B cell (primary cell): ENCODE measurements around the gene MEN1. TPM values are rescaled to one million over a fixed set of nuclear protein-coding genes. Genes with fewer than 3 reads are reported as not detected.

Experiments used
- ATAC-seq: fragments of 200-7000 bp; cut with Tn5 transposase; one replicate; pipeline ENCODE4 v1.10.0; 2021; ENCODE audit warnings: low read depth, mild to moderate bottlenecking, moderate number of reproducible peaks, moderate library complexity
- CTCF ChIA-PET: fragments of 350-600 bp; sonication (Branson Sonifier 250); formaldehyde crosslinking; loops from one replicate; lab custom pipeline; 2021; ENCODE audit warnings: antibody characterized with exemption, inconsistent platforms; lab: Charles Lee
- POLR2A ChIA-PET: fragments of 350-600 bp; sonication (Branson Sonifier 250); formaldehyde crosslinking; loops from one replicate; lab custom pipeline; 2021; ENCODE audit warnings: antibody characterized with exemption; lab: Charles Lee
- DNase-seq: peaks from one replicate; pipeline ENCODE4 v3.0.0; 2013
- H2AFZ ChIP-seq: 2 replicates; pipeline ENCODE4 v1.6.1; 2012; ENCODE audit warnings: mild to moderate bottlenecking, low read depth, low read length; ENCODE audit not compliant: insufficient read depth, poor library complexity, severe bottlenecking
- H3K27ac ChIP-seq, 2 donors: 1 replicate in 1 of 2; 2 replicates in 1 of 2; pipeline ENCODE4 v1.5.1; 2012 to 2013; ENCODE audit warnings: low read length in 2 of 2, mild to moderate bottlenecking in 2 of 2, moderate library complexity in 1 of 2
- H3K27me3 ChIP-seq, 4 experiments: fragments of 200-600 bp in 1 of 4; sonication (generic) in 1 of 4; replicated peaks in 1 of 4; 1 replicate in 2 of 4; 2 replicates in 2 of 4; pipeline versions ENCODE4 v1.6.1 to v1.7.0; 2013 to 2016; ENCODE audit warnings: low read length in 3 of 4, mild to moderate bottlenecking in 2 of 4, mixed read lengths in 1 of 4, moderate library complexity in 1 of 4; ENCODE audit not compliant: insufficient read depth in 4 of 4, control insufficient read depth in 3 of 4; ENCODE audit errors: control extremely low read depth in 1 of 4
- H3K36me3 ChIP-seq, 2 experiments: replicated peaks in 1 of 2; 1 replicate in 1 of 2; 2 replicates in 1 of 2; pipeline versions ENCODE4 v1.6.1 to v1.7.1; 2013; ENCODE audit warnings: low read length in 1 of 2; ENCODE audit not compliant: insufficient read depth in 2 of 2, control insufficient read depth in 1 of 2; ENCODE audit errors: control extremely low read depth in 1 of 2, extremely low read depth in 1 of 2
- H3K4me1 ChIP-seq, 2 donors: fragments of 200-600 bp in 1 of 2; sonication (generic) in 1 of 2; 1 replicate in 1 of 2; 2 replicates in 1 of 2; pipeline versions ENCODE4 v1.5.1 to v1.6.1; 2013 to 2017; ENCODE audit warnings: low read length in 2 of 2; ENCODE audit not compliant: control insufficient read depth in 2 of 2, insufficient read depth in 2 of 2
- H3K4me2 ChIP-seq: replicated peaks from 2 replicates; pipeline ENCODE3; 2012; ENCODE audit warnings: mild to moderate bottlenecking, low read depth, low read length; ENCODE audit not compliant: poor library complexity, severe bottlenecking
- H3K4me3 ChIP-seq, 5 experiments: fragments of 200-600 bp in 1 of 5; sonication (generic) in 1 of 5; 1 replicate in 3 of 5; 2 replicates in 2 of 5; pipeline versions ENCODE4 v1.5.1 to v1.7.0; 2011 to 2016; ENCODE audit warnings: low read length in 4 of 5, mild to moderate bottlenecking in 4 of 5, low read depth in 2 of 5, control low read depth in 1 of 5, moderate library complexity in 1 of 5; ENCODE audit not compliant: insufficient read depth in 1 of 5; ENCODE audit errors: control extremely low read depth in 1 of 5, extremely low read depth in 1 of 5
- H3K79me2 ChIP-seq: fragments of 200-600 bp; sonication (generic); one replicate; pipeline ENCODE4 v1.6.0; 2016; ENCODE audit warnings: low read length; ENCODE audit not compliant: control insufficient read depth, insufficient read depth
- H3K9ac ChIP-seq: fragments of 200-600 bp; sonication (generic); 2 replicates; pipeline ENCODE4 v1.6.1; 2017; ENCODE audit warnings: mild to moderate bottlenecking, low read length, moderate library complexity
- H3K9me3 ChIP-seq, 3 donors: one replicate each; pipeline versions ENCODE4 v1.6.1 to v1.7.1; 2013; ENCODE audit warnings: low read length in 2 of 3; ENCODE audit not compliant: control insufficient read depth in 2 of 3, insufficient read depth in 1 of 3; ENCODE audit errors: control extremely low read depth in 1 of 3
- H4K20me1 ChIP-seq: 2 replicates; pipeline ENCODE4 v1.6.0; 2012; ENCODE audit warnings: mild to moderate bottlenecking, low read length; ENCODE audit not compliant: insufficient read depth, control insufficient read depth, poor library complexity, severe bottlenecking
- H3K27ac Mint-ChIP-seq: one replicate; pipeline ENCODE4 v1.8.0; 2021; ENCODE audit warnings: mixed read lengths
- H3K27me3 Mint-ChIP-seq: one replicate; pipeline ENCODE4 v1.8.0; 2021; ENCODE audit warnings: mixed read lengths
- H3K4me1 Mint-ChIP-seq: one replicate; pipeline ENCODE4 v1.8.0; 2021; ENCODE audit warnings: mixed read lengths
- H3K4me3 Mint-ChIP-seq: one replicate; pipeline ENCODE4 v1.8.0; 2021; ENCODE audit warnings: mixed read lengths
- H3K9me3 Mint-ChIP-seq: one replicate; pipeline ENCODE4 v1.8.0; 2022; ENCODE audit warnings: mixed read lengths; ENCODE audit not compliant: insufficient read depth
- CTCF ChIP-seq: fragments of 200-600 bp; IDR thresholded peaks from one replicate; pipeline ENCODE4 v1.8.0; 2022; ENCODE audit warnings: antibody characterized with exemption, mild to moderate bottlenecking
- EZH2 ChIP-seq: IDR thresholded peaks from 2 replicates; pipeline ENCODE4 v1.6.1; 2012; ENCODE audit warnings: borderline replicate concordance, low read depth, mild to moderate bottlenecking, moderate library complexity, low read length; ENCODE audit not compliant: insufficient read depth, poor library complexity, severe bottlenecking
- WGBS: methylation state at CpG from one replicate; pipeline ENCODE4 v1.1.5; 2013; ENCODE audit warnings: missing lambda C conversion rate; ENCODE audit not compliant: insufficient coverage; 5-methylcytosine and 5-hydroxymethylcytosine counted together
- intact Hi-C: fragments of 100-400 bp; cut with micrococcal nuclease; formaldehyde crosslinking; loops from one replicate; pipeline ENCODE4 v1.10.0; 2022
- polyA plus RNA-seq: library from polyadenylated mRNA; depleted of rRNA; stranded (reverse); fragments of >200 nt; gene quantifications from 2 replicates; pipeline ENCODE4 v1.2.3, GENCODE V29; 2012
- total RNA-seq, 2 donors: library from RNA; stranded (reverse); fragments of 120-200 nt in 1 of 2; gene quantifications; 1 replicate in 1 of 2; 2 replicates in 1 of 2; pipeline versions ENCODE4 v1.2.3 to v1.2.4, GENCODE V29; 2013 to 2022

MEN1 gene
- total and polyA plus RNA-seq, 2 donors (not counting 1 experiment from before 2014, with no cell fraction given): 48.2 to 68.5 TPM

- Histone ChIP-seq H3K36me3 (peaks cover 0 to 60% of the 10 kb centered on the region in 2 experiments), H3K27ac (peak overlapping the region; percentile 37 to 100), H3K4me1 (peaks cover 97 to 100% of the 10 kb centered on the region in 2 donors), H3K4me2 (peak overlapping the region; percentile 76), H3K4me3 (no peak overlapping the region), H3K27me3 (no peaks in the 10 kb centered on the region), H2AFZ (no peak overlapping the region), H3K79me2 (peaks cover 77% of the 10 kb centered on the region), H4K20me1 (peaks cover 13% of the 10 kb centered on the region), H3K9me3 (no peaks in the 10 kb centered on the region), H3K9ac (no peak overlapping the region)
- Mint-ChIP-seq H3K4me3 (peak overlapping the region; percentile 64), H3K9me3 (no peaks in the 10 kb centered on the region), H3K4me1 (peaks cover 87% of the 10 kb centered on the region), H3K27me3 (no peaks in the 10 kb centered on the region), H3K27ac (peak overlapping the region; percentile 95)
- ChIA-PET CTCF (interaction anchor here (14.3 to 29.2 kb wide), 3 partner anchors 6 to 31 kb away, joined by 343 to 1254 read pairs (median 343); partner anchors contain the start of genes CDC42BPG and EHD1), POLR2A (interaction anchor here (1.0 to 2.1 kb wide), 2 partner anchors 9 to 11 kb away, joined by 3 to 9 read pairs; no protein-coding TSS in a partner anchor)
- 67% methylated on average over 14 of the region's 22 CpGs for WGBS
- TF ChIP-seq CTCF (no peak), EZH2 (no peak)
- no peak for DNase-seq
- no peak for ATAC-seq
- intact Hi-C loops: no loop called here
Measured at GRCh38 chr11:64855596-64856304, 45.4 kb upstream of the MEN1 start.
